22Rv1 (cell line): ENCODE results near the gene CDK5RAP2.

Experiments
- CTCF ChIP-seq: fragments of 450-650 bp; IDR thresholded peaks from 2 replicates; pipeline ENCODE4 v1.5.1; 2017; ENCODE audit warnings: mild to moderate bottlenecking
- ZFX ChIP-seq: fragments of 450-650 bp; IDR thresholded peaks from 2 replicates; pipeline ENCODE4 v1.6.1; 2017; ENCODE audit warnings: antibody characterized with exemption, borderline replicate concordance

GRCh38 chr9:120474591-120475243 lies 105.2 kb downstream of the CDK5RAP2 start:
- TF ChIP-seq CTCF, result no peak
- TF ChIP-seq ZFX, result no peak
